Amygdala (tissue), 56 donors: ENCODE measurements around the gene TMEM239.
"Not testable (repeated sequence)": the region's sequence is repeated elsewhere in the genome, so short reads cannot be mapped to it uniquely, and the experiment has no call there.

Experiments used
- DNase-seq, 56 donors: peaks; one replicate each; lab custom pipeline; 2025; lab: John Stamatoyannopoulos, UW

Gene TMEM239

GRCh38 chr20:2799271-2799670 is 16.9 kb upstream of the TMEM239 start:
- DNase-seq = no peak

DNA sequence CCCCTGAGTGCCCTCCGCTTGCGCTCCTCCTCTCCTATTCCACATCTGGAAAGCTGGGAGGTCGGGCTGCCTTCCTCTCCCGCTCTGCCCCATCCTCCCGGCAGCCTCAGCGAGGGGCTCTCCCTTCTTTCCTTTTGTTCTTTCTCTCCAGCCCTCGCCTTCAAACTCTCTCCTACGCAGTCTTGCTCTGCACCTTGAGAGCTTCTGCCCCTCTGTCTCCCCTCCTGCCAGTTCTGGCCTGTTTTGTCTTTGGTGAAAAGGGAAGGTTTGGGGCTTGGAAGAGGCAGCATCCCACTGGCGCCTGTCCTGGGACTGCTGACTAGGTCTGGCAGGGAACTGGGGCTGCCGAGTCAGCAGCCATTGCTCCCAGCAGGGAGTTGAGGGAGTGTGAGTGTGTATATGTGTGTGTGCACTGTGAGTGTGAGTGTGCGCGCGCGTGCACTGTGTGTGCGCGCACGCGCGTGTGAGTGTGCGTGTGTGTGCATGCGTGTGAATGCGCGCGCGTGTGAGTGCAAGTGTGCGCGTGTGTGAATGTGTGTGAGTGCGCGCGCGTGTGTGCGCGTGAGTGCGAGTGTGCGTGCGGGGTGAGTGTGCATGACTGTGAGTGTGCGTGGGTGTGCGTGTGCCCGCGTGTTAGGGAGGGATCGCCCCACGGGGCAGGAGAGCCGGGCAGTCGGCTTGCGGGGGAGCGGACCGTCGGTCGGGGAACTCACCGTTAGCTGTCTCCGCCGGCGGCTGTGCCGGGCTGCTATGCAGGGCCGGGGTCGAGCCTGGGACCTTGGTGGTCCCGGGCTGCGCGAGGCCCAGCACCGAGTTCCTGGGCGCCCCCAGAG is 16.3 kb upstream of the TMEM239 start:
- DNase-seq = no peak

DNA sequence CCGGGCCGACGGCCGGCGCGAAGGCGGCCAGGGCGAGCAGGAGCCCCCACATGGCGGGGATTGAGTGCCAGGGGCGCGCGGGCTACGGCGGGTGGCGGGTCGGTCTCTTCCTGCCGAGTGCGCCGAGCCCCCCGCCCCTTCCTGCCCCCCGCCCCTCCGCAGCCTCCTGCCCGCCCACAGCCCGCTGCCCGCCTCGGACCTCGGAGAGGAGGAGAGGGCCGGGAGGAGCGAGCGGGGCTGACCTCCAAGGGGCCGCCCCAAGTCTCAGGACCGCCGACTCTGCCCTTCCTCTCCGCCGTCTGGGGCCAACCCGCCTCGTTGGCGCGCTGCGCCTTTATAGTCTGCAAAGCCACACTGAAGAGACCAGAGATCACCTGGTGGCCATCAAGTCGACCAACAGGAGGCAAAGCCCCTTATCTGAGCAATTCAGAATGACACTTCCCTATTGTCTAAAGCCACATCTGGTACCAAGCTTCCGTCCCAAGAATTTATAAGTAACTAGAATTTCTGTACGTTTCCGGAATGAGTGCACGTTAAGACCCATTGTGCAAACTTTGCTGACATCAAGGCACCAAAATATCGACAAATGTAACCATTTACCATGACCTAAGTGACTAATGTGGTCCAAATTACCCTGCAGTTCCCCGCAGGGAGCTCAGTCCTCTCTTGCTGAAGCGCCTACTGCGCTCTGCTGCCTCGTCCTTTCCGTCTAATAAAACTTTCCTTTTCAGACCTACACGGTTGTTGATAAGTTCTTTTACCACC is 15.5 kb upstream of the TMEM239 start, which contains the start of gene CPXM1:
TSS of gene CPXM1 (minus strand) at position 107 of the 765 bp plus-strand sequence. CDS start at position 52, 55 bp downstream.
- no peak for DNase-seq

GRCh38 chr20:2801286-2801728 is 14.9 kb upstream of the TMEM239 start:
- DNase-seq = no peak

DNA sequence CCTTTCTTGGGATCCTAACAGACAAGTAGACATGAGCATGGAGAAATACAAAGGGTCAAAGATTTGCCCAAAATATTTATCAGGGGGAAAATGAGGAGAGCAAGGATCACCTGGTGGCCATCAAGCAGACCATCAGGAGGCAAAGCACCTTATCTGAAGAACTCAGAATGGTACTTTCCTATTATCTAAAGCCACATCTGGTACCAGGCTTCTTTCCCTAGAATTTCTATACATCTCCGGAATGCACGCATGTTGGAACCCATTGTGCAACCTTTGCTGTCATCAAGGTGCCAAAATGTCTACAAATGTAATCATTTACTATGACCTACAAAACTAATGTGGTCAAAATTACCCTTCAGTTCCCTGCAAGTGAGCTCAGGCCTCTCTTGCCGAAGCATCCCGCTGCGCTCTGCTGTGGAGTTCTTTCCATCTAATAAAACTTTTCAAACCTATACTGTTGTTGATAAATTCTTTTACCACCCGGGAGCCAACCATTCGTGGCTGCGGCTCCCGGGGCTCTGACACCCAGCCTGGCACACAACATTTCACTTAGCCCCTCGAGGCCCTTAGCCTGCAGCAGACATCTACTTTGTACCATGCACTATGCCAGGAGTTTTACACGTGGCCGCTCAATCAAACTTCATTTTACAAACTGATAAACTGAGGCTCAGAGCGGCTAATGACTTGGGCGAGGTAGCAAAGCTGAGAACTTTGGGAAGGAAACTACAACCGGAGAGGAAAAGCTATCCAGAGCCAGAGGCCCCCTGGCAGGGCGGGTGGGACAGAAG is 11.9 kb upstream of the TMEM239 start:
- no peak for DNase-seq

- no peak for DNase-seq
Measured at GRCh38 chr20:2804852-2805688, 11.1 kb upstream of the TMEM239 start.

DNA sequence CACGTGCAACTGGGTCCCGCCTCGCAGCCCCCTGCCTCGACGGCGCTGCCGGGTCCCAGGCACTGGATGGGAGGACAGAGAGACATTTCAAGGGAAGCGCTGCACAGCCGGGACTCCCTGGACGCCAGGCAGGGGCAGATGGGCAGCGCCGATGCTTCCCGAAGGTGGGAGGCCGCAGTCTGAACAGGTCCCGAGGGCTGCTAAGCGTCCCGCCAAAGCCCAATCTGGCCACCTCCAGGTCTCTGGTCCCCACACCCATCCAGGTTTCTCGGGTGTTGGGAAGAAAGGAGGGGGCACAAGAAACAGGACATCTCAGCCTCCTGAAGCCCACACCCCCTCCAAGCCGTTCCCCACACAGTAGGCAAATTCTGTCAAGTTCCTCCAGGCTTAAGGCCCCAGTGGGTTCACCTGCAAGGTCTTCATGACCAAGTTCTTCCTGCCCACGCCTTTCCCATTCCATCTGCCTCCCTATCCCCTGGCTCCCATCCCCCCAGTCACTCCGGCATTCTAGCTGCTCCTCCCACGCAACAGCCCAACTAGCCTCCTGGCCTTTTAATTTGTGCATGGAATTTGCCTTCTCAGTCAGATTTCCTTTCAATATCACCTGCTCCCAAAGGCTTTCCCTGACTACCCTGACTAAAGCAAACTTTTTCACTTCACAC is 10.3 kb upstream of the TMEM239 start:
- DNase-seq = no peak

DNA sequence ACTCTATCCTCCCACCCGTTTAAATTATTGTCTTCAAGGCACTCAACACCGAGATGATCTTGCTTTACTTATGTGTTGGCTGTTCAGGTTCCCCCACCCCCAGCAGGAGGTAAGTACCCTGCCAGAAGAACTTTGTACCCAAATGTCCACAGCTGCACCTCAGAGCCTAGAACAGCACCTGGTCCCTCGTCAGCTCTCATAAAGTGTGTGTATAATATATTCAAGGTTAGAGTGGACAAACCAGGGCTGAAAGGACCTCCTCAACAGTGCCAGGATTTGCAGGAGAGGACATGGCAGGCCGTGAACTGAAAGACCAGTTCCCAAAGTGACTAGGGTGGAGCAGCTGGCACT is 9.8 kb upstream of the TMEM239 start:
- DNase-seq = no peak

DNA sequence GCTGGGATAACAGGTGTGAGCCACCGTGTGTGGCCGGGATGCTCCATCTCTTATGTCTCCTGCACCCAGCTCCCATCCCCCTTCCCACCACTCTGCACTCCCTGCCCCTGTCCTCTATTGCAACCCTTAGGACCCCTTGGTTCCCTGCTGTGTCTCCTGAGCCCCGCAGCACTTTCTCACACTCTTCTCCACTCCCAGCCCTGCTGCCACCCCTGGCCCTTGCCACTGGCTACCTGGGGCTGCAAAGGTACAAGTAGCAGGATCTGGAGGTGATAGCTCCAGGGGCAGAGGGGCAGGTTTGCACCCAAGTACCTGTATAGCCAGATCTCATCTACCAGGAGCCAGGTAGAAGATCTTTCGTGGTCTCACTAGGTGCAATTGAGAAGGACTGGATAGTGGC is 9.1 kb upstream of the TMEM239 start:
- no peak for DNase-seq

GRCh38 chr20:2807929-2808328 is 8.2 kb upstream of the TMEM239 start:
- not testable (repeated sequence) for DNase-seq

DNA sequence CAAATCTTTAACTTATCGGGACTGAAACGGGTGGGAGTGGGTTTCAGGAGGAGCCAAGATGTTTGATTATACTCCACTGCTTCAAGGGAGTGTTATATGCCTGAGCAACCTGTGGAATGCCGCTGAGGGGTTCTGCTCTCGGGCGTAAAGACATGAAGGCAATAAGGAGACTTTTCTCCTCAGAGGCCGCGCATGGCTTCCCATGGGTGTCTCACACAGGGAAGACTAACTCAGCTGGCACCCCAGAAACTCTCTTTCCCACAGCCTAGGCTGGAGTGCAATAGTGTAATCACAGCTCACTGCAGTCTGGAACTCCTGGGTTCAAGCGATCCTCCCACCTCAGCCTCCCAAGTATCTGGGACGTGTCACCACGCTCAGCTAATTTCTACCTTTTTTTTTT is 6.5 kb upstream of the TMEM239 start:
- DNase-seq = no peak

- no peak for DNase-seq
Measured at GRCh38 chr20:2812189-2812588, 4.0 kb upstream of the TMEM239 start.

GRCh38 chr20:2814076-2814475 is 2.1 kb upstream of the TMEM239 start:
- no peak for DNase-seq

DNA sequence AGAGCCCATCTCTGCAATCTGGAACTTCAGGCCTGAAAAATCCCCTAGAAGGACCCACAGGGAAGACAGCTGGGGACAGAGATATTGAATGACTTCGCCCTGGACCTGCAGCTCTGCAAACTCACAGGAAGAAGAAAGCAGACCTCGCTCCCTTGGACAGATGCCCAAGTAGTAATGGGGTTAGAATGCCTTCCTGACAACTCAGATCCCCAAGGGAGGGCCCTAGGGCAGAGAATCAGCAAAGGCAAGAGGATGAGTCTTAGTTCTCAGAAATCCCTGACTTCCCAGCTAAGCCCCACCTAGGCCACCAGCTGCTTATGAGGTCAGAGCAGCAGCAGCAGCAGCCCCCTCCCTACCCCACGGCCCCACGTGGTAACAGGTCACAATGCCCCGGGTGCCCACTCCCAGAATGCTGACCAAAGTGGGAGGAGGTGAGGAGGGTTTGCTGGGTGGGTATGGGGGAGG is 1.5 kb upstream of the TMEM239 start, which contains the start of gene C20orf141:
TSS of gene C20orf141 (plus strand) at position 401 of the 465 bp plus-strand sequence. CDS start 198 bp downstream, outside the sequence.
- DNase-seq = no peak

GRCh38 chr20:2815242-2815900 is 793 bp upstream of the TMEM239 start:
- no peak for DNase-seq

DNA sequence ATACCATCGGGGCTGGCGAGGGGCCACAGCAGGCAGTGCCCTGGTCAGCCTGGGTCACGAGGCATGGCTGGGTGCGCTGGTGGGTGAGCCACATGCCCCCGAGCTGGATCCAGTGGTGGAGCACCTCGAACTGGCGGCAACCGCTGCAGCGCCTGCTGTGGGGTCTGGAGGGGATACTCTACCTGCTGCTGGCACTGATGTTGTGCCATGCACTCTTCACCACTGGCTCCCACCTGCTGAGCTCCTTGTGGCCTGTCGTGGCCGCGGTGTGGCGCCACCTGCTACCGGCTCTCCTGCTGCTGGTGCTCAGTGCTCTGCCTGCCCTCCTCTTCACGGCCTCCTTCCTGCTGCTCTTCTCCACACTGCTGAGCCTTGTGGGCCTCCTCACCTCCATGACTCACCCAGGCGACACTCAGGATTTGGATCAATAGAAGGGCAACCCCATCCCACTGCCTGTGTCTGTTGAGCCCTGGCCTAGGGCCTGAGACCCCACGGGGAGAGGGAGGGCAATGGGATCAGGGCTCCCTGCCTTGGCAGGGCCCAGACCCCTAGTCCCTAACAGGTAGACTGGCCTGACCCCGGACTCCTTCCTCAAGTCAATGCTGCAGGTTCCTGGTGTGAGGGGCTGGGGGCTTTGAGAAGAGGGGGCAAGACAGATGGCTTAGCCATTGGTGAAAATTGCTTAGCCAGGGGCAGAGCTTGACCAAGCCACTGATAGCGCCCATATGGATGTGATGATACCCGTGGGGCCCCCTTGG is 598 bp downstream of the TMEM239 start:
- no peak for DNase-seq

GRCh38 chr20:2817341-2817726 is 1.2 kb downstream of the TMEM239 start:
- no peak for DNase-seq
